ENCODE results near the gene ERCC4. TPM values are rescaled to one million over a fixed set of nuclear protein-coding genes. Genes with fewer than 3 reads are reported as not detected.

ERCC4 gene
- total and polyA plus RNA-seq, 2 of the 8 experiments (the other 6 are each of a cell fraction or from before 2014, with no cell fraction given), result 1.6 to 13.2 TPM

DNA sequence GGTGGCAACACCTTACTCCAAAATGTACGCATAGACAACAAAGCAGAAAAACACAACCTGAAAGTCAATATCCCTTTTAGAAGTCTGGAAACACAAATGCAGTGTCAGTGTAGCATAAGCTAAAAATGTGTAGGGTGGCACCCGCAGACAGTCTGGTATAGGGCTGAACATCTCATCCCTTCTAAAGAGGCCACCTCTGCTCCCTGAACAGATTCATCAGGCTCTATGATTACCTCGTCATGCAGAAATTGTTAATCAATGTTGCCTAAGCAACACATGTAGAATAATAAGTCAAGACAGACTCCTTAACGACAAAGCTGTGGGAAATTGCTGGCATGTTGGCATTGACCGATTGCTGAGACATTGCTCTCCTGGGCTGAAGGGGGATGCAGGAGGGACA lies 33.3 kb upstream of the ERCC4 start (continued):
- TF ChIP-seq CHD7 (IDR thresholded peaks at IDR 0.05; ENCODE audit: insufficient replicate concordance, low read length) (no peak), EZH2 (IDR thresholded peaks at IDR 0.05; ENCODE audit: low read depth, low read length, severe bottlenecking) (no peak), RAD21 (IDR thresholded peaks at IDR 0.05 in 1 of 2, conservative IDR thresholded peaks at IDR 0.05 in 1 of 2; ENCODE audit: low read depth in 2 of 2, low read length in 2 of 2) (no peak), CEBPB (IDR thresholded peaks at IDR 0.05; ENCODE audit: low read depth, low read length) (no peak), NANOG (IDR thresholded peaks at IDR 0.05; ENCODE audit: insufficient read depth, low read depth, low read length, poor library complexity, severe bottlenecking) (no peak), KDM1A (IDR thresholded peaks at IDR 0.05; ENCODE audit: borderline replicate concordance, low read length) (no peak)
